GM23248 (cell line): Measurements from ENCODE around the gene LHCGR. TPM values are rescaled to one million over a fixed set of nuclear protein-coding genes. Genes with fewer than 3 reads are reported as not detected.

ENCODE experiments used
- DNase-seq: peaks from one replicate; pipeline ENCODE4 v3.0.0-alpha.2; 2015
- H2AFZ ChIP-seq: fragments of 200-600 bp; sonication (generic); 2 replicates; pipeline ENCODE4 v1.6.1; 2016; ENCODE audit warnings: antibody characterized with exemption
- H3F3A ChIP-seq: fragments of 200-600 bp; sonication (generic); 2 replicates; pipeline ENCODE4 v1.6.1; 2016; ENCODE audit warnings: mild to moderate bottlenecking, antibody characterized with exemption, mixed run types; ENCODE audit not compliant: insufficient read depth
- H3K27ac ChIP-seq: fragments of 200-600 bp; sonication (generic); 2 replicates; pipeline ENCODE4 v1.5.1; 2016; ENCODE audit warnings: mild to moderate bottlenecking
- H3K27me3 ChIP-seq: fragments of 200-600 bp; sonication (generic); replicated peaks from 2 replicates; pipeline ENCODE4 v1.6.1; 2016; ENCODE audit warnings: mild to moderate bottlenecking; ENCODE audit not compliant: insufficient read depth
- H3K36me3 ChIP-seq: fragments of 200-600 bp; sonication (generic); 2 replicates; pipeline ENCODE4 v1.6.1; 2016; ENCODE audit warnings: low read depth, mild to moderate bottlenecking
- H3K4me1 ChIP-seq: fragments of 200-600 bp; sonication (generic); 2 replicates; pipeline ENCODE4 v1.6.1; 2016; ENCODE audit warnings: mild to moderate bottlenecking; ENCODE audit not compliant: insufficient read depth
- H3K4me2 ChIP-seq: fragments of 200-600 bp; sonication (generic); one replicate; pipeline ENCODE4 v1.6.1; 2016; ENCODE audit warnings: mild to moderate bottlenecking; ENCODE audit not compliant: unreplicated experiment
- H3K4me3 ChIP-seq: fragments of 200-600 bp; sonication (generic); 2 replicates; pipeline ENCODE4 v1.5.1; 2016; ENCODE audit warnings: mild to moderate bottlenecking
- H3K79me2 ChIP-seq: fragments of 200-600 bp; sonication (generic); 2 replicates; pipeline ENCODE4 v1.6.1; 2016; ENCODE audit warnings: mild to moderate bottlenecking; ENCODE audit not compliant: insufficient read depth
- H3K9ac ChIP-seq: fragments of 200-600 bp; sonication (generic); 2 replicates; pipeline ENCODE4 v1.6.1; 2016; ENCODE audit warnings: mild to moderate bottlenecking
- H3K9me2 ChIP-seq: fragments of 200-600 bp; sonication (generic); 2 replicates; pipeline ENCODE4 v1.6.1; 2016; ENCODE audit warnings: mixed run types, mild to moderate bottlenecking, moderate library complexity; ENCODE audit not compliant: insufficient read depth
- H3K9me3 ChIP-seq: fragments of 200-600 bp; sonication (generic); one replicate; pipeline ENCODE4 v1.6.1; 2017; ENCODE audit warnings: low read depth
- H4K20me1 ChIP-seq: fragments of 200-600 bp; sonication (generic); 2 replicates; pipeline ENCODE4 v1.6.0; 2016; ENCODE audit not compliant: insufficient read depth
- EZH2 ChIP-seq: fragments of 200-600 bp; sonication (generic); IDR thresholded peaks from 2 replicates; pipeline ENCODE4 v1.6.1; 2018; ENCODE audit warnings: antibody characterized with exemption, mild to moderate bottlenecking; ENCODE audit not compliant: insufficient read depth, poor library complexity, severe bottlenecking
- EZH2phosphoT487 ChIP-seq: fragments of 200-600 bp; sonication (generic); IDR thresholded peaks from 2 replicates; pipeline ENCODE4 v1.6.1; 2018; ENCODE audit warnings: antibody characterized with exemption, moderate library complexity, mild to moderate bottlenecking, low read depth; ENCODE audit not compliant: insufficient read depth
- WGBS, 2 experiments: methylation state at CpG; one replicate each; pipeline ENCODE4 v1.1.6; 2015 to 2017; ENCODE audit warnings: low lambda C conversion rate in 2 of 2, low coverage in 1 of 2; ENCODE audit errors: missing lambda C conversion rate in 2 of 2; 5-methylcytosine and 5-hydroxymethylcytosine counted together
- in situ Hi-C: fragments of 300-500 bp; cut with MboI; formaldehyde crosslinking; loops from 2 replicates; pipeline ENCODE4 v1.15.0; 2020
- polyA plus RNA-seq: library from polyadenylated mRNA; unstranded; fragments of >200 nt; fragmentation: Nextera tagmentation; extraction: Ambion mirVana; gene quantifications from 2 replicates; pipeline ENCODE4 v1.2.1, GENCODE V29; 2016
- total RNA-seq: library from RNA; depleted of rRNA; stranded (reverse); fragments of >200 nt; shearing (Covaris generic); gene quantifications from 2 replicates; pipeline ENCODE4 v1.2.3, GENCODE V29; 2014

The LHCGR gene
- total and polyA plus RNA-seq, 2 experiments from 2014 or later, result not detected

DNA sequence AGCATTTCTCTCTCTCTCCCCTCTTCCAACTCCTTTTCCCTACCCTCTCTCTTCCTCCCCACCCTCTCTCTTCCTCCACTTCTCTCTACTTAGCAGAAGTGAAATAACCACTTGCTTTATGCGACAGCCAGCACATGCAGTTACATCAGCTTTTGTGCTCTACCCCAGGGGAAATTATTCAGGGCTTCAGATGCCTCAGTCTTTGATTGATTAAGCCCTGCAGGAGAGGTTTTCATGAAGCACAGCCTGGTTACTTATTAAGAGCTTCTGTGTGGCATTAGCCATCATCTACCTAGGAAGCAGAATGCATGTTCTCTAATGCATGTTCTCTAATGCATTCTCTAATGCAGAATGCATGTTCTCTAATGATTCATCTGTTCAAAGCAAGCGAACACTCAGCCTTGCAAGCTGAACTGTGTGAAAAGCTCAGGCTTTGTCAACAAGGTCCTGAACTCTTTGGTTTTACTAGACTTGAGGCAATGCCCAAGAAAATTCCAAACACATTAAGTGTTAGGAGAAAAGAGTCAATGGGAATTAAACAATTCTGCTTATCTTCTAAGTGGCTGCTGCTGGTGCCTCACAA lies 56.1 kb downstream of the LHCGR start:
- Histone ChIP-seq H3F3A (peaks cover 22% of the 10 kb centered on the region), H3K9ac (no peak overlapping the region), H3K4me3 (no peak overlapping the region), H3K9me3 (no peaks in the 10 kb centered on the region), H2AFZ (no peak overlapping the region), H3K4me1 (peaks cover 21% of the 10 kb centered on the region), H3K36me3 (no peaks in the 10 kb centered on the region), H3K79me2 (no peaks in the 10 kb centered on the region), H3K9me2 (no peaks in the 10 kb centered on the region), H3K27ac (0 out of 2 replicates have a peak overlapping the region, but pooled peaks have one; percentile 23), H3K4me2 (peak overlapping the region; percentile 24), H4K20me1 (no peaks in the 10 kb centered on the region), H3K27me3 (no peaks in the 10 kb centered on the region)
- 23% methylated on average over 2 of the region's 2 CpGs for WGBS, 2 experiments
- TF ChIP-seq EZH2phosphoT487, result no peak
- TF ChIP-seq EZH2, result no peak
- peak; percentile 88 for DNase-seq
- in situ Hi-C loops, result no loop called here

DNA sequence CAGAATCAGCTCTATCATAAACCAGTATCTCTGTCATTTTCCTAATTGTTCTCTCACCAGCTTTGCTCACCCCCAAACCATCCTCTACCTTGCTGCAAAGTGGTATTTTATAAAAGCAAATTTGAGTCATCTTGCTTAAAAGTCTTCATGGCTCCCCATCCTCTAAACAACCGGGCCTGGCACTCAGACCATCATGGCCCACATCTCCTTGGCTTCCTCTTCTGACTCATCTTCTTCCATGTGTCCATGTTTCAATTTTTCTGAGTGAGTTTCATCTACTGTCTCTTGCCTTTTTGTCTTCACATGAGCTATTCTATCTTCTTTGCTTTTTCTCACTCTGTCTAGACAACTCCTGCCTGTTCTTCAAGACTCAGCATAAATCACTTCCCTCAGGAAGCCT lies 58.6 kb downstream of the LHCGR start:
- Histone ChIP-seq H3K9ac (no peak overlapping the region), H3F3A (peaks cover 28% of the 10 kb centered on the region), H3K4me2 (no peak overlapping the region), H3K27me3 (no peaks in the 10 kb centered on the region), H3K9me2 (no peaks in the 10 kb centered on the region), H3K79me2 (no peaks in the 10 kb centered on the region), H3K36me3 (no peaks in the 10 kb centered on the region), H2AFZ (no peak overlapping the region), H3K4me1 (peaks cover 29% of the 10 kb centered on the region), H4K20me1 (no peaks in the 10 kb centered on the region), H3K4me3 (no peak overlapping the region), H3K9me3 (no peaks in the 10 kb centered on the region), H3K27ac (no peak overlapping the region)
- in situ Hi-C loops, result no loop called here
- WGBS, 2 experiments, result 85 to 93% methylated on average over 1 of the region's 1 CpG
- DNase-seq, result peak; percentile 9
- TF ChIP-seq EZH2 (no peak), EZH2phosphoT487 (no peak)

DNA sequence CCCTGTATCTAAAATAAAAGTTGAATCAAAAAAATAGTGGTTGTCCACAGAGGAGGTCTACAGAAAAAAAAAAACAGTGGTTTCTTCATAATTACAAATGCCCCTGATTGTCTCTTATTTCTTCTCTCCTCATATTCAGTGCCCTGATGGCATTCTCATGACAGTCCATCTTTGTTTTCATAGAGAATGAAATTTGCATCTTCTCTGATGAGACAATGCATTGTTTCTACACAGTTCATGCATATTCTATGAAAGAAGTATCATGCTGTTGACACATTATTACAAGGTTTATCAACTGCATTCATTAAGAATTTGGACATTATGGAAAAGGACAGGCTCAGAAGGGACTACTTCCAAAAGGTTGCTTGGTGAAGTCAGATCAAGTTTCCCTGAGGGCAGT lies 59.5 kb downstream of the LHCGR start:
- Histone ChIP-seq H3K36me3 (no peaks in the 10 kb centered on the region), H3K9me3 (no peaks in the 10 kb centered on the region), H3K79me2 (no peaks in the 10 kb centered on the region), H3K4me1 (peaks cover 29% of the 10 kb centered on the region), H3K27ac (no peak overlapping the region), H3K4me2 (no peak overlapping the region), H3F3A (peaks cover 28% of the 10 kb centered on the region), H3K9me2 (no peaks in the 10 kb centered on the region), H3K4me3 (no peak overlapping the region), H3K27me3 (no peaks in the 10 kb centered on the region), H2AFZ (no peak overlapping the region), H4K20me1 (no peaks in the 10 kb centered on the region), H3K9ac (no peak overlapping the region)
- TF ChIP-seq EZH2phosphoT487 (no peak), EZH2 (no peak)
- in situ Hi-C loops, result no loop called here
- DNase-seq, result no peak

DNA sequence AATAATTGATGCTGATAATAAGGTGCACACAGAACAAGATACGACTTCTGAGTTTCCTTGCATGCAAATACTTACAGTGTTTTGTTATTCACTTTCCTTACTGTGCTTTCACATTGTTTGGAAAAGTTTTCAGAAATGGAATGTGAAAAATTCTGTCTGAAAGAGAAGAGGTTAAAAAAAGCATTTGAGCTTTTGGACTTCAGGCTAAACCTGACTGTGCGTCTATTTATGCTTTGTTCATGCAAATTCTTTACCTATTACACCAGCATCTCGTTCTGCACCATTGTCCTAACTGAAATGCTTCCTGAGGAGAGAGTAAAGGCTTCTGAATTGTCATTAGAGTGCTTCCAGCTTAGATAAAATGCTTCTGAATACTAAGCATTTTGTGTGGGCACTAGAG lies 61.4 kb downstream of the LHCGR start:
- DNase-seq, result peak; percentile 37
- Histone ChIP-seq H3F3A (peaks cover 18% of the 10 kb centered on the region), H3K9ac (no peak overlapping the region), H3K9me3 (no peaks in the 10 kb centered on the region), H3K79me2 (no peaks in the 10 kb centered on the region), H3K4me2 (peak overlapping the region; percentile 22), H3K4me3 (no peak overlapping the region), H4K20me1 (no peaks in the 10 kb centered on the region), H3K9me2 (no peaks in the 10 kb centered on the region), H2AFZ (no peak overlapping the region), H3K27ac (no peak overlapping the region), H3K27me3 (no peaks in the 10 kb centered on the region), H3K4me1 (peaks cover 21% of the 10 kb centered on the region), H3K36me3 (no peaks in the 10 kb centered on the region)
- in situ Hi-C loops, result no loop called here
- WGBS, 2 experiments, result 25 to 35% methylated on average over 3 of the region's 3 CpGs
- TF ChIP-seq EZH2phosphoT487, result no peak
- no peak for TF ChIP-seq EZH2

DNA sequence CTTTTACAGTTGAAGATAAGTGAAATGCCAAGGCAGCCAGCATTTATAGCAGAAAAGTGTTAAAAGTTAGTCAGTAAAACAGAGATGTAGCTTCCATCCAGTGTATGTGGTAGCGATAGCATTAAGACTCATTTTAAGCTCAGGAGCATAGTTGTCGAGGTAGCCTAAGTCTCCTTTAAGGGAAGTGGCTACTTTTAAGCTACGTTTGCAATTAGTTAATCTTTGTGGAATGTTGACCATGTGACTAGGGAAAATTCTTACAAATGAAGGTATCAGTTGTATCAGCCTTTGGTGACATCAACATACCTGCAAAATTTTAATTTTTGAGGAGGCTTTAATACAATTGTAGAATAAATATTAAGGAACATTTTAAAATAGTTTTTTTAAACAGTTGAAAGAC lies 61.9 kb downstream of the LHCGR start:
- DNase-seq, result peak; percentile 8
- Histone ChIP-seq H3K9me2 (no peaks in the 10 kb centered on the region), H3K79me2 (no peaks in the 10 kb centered on the region), H3K4me2 (peak overlapping the region; percentile 22), H3K27ac (no peak overlapping the region), H3K27me3 (no peaks in the 10 kb centered on the region), H3K4me1 (peaks cover 20% of the 10 kb centered on the region), H3K9me3 (no peaks in the 10 kb centered on the region), H3K9ac (no peak overlapping the region), H3K4me3 (no peak overlapping the region), H3K36me3 (no peaks in the 10 kb centered on the region), H4K20me1 (no peaks in the 10 kb centered on the region), H3F3A (peaks cover 17% of the 10 kb centered on the region), H2AFZ (no peak overlapping the region)
- 75 to 80% methylated on average over 3 of the region's 3 CpGs for WGBS, 2 experiments
- in situ Hi-C loops, result no loop called here
- TF ChIP-seq EZH2phosphoT487 (no peak), EZH2 (no peak)
